ENCODE data around the gene DLG2. TPM values are rescaled to one million over a fixed set of nuclear protein-coding genes. Genes with fewer than 3 reads are reported as not detected.
A peak's percentile ranks its signal among the peaks of the same experiment; 100 is the strongest.

DLG2 gene
- total and polyA plus RNA-seq, 9 of the 15 experiments (the other 6 are each of a cell fraction or from before 2014, with no cell fraction given), result 0.52 to 1.6 (median 0.95) TPM

- intact Hi-C loops (cut with micrococcal nuclease) (no loop called here), in situ Hi-C loops (cut with MboI) (no loop called here)
- Histone ChIP-seq H3K4me3 (no peak overlapping the region), H3K9me3 (replicated peaks; ENCODE audit: control insufficient read depth, insufficient read depth, low read depth, low read length) (no peaks in the 10 kb centered on the region), H3K4me2 (ENCODE audit: insufficient read depth, low read length) (no peak overlapping the region), H3K79me2 (ENCODE audit: control insufficient read depth, insufficient read depth, low read length) (no peaks in the 10 kb centered on the region), H3K36me3 (ENCODE audit: control insufficient read depth, insufficient read depth, low read length) (no peaks in the 10 kb centered on the region), H2AFZ (ENCODE audit: low read depth, low read length) (no peak overlapping the region), H3K9ac (ENCODE audit: insufficient read depth in 1 of 2, low read depth in 2 of 2, low read length in 2 of 2) (no peak overlapping the region), H3K4me1 (replicated peaks in 1 of 2; ENCODE audit: control insufficient read depth in 2 of 2, insufficient read depth in 2 of 2, low read length in 2 of 2) (no peaks in the 10 kb centered on the region), H3K9me1 (ENCODE audit: control insufficient read depth, insufficient read depth, low read length) (no peaks in the 10 kb centered on the region), H3K27me3 (ENCODE audit: control insufficient read depth in 2 of 2, insufficient read depth in 2 of 2, low read length in 2 of 2) (no peaks in the 10 kb centered on the region), H4K20me1 (replicated peaks; ENCODE audit: control insufficient read depth, insufficient read depth, low read length) (no peaks in the 10 kb centered on the region), H3K27ac (ENCODE audit: extremely low read depth, low read depth, low read length) (no peak overlapping the region)
- no peak for TF ChIP-seq ZHX1 (conservative IDR thresholded peaks at IDR 0.05; ENCODE audit: low read length)
- TF ChIP-seq TFE3 (CRISPR knock-in tag; IDR thresholded peaks at IDR 0.05), result peak; percentile 70
- FAIRE-seq, result no peak
- WGBS (ENCODE audit: insufficient coverage, low coverage, missing lambda C conversion rate), result 2% methylated on average over 4 of the region's 4 CpGs
- ChIA-PET POLR2A (no interaction called here), CTCF (ENCODE audit: low intra/inter-chr PET ratio) (no interaction called here)
- no peak for DNase-seq (ENCODE audit: extremely low read depth in 1 of 4, low spot score in 3 of 4)
- no peak for ATAC-seq
- BruUV-seq (replicated peaks), result no TSS peak
These were observed 2177.7 kb downstream of the DLG2 start for GRCh38 chr11:83449338-83449913.

Measured in K562 (cell line).